Endometrium (tissue), 2 donors: ENCODE results near the gene ITGA3.

Experiments
- FAIRE-seq: peaks from 2 replicates; lab custom pipeline; 2012; peaks lifted over from hg19 to GRCh38; lab: Jason Lieb, UNC
- donor health status: control.
- donor health status: control.

ITGA3 gene

DNA sequence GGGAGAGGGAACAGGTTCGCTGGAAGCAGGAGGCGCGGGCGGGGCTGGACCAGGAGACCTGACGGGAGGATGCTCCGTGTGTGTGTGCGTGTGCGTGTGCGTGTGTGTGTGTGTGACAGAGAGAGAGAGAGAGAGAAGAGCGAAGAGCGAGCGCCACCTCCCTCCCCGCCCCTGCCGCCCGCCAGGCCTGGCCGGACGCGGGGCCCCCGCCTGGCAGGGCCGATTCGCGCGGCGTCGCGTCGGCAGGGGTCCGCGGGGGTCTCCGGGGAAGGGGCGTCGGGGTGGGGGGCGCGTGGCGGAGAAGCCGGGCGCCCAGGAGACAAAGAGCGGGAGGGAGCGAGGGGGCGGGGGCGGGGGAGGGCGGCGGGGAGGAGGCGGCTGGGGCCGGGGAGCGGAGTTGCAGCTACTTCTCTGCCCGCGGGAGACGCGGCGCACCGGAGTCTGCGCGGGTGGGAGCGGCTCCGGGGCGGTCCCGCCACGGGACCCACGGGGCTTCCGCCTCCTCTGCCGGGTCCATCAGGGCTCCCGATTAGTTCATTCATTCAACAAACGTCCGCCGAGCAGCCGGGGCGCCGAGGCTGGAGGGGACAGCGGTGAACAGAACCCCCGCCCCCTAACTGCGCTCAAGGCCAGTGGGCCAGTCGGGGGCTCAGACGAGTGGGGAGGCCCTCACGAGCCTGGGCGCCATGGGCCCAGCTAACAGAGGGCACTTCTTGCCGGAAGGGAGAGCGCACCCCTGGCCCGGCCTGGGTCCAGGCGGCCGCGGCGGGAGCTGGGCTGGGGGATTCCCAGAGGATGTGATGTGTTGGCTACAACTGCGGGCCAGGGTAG is 74.0 kb downstream of the ITGA3 start, which contains the start of gene SAMD14:
Gene SAMD14, minus strand, starts transcription at position 433 of the 831 bp plus-strand sequence. CDS start 5,201 bp downstream, outside the sequence.
- no peak for FAIRE-seq

DNA sequence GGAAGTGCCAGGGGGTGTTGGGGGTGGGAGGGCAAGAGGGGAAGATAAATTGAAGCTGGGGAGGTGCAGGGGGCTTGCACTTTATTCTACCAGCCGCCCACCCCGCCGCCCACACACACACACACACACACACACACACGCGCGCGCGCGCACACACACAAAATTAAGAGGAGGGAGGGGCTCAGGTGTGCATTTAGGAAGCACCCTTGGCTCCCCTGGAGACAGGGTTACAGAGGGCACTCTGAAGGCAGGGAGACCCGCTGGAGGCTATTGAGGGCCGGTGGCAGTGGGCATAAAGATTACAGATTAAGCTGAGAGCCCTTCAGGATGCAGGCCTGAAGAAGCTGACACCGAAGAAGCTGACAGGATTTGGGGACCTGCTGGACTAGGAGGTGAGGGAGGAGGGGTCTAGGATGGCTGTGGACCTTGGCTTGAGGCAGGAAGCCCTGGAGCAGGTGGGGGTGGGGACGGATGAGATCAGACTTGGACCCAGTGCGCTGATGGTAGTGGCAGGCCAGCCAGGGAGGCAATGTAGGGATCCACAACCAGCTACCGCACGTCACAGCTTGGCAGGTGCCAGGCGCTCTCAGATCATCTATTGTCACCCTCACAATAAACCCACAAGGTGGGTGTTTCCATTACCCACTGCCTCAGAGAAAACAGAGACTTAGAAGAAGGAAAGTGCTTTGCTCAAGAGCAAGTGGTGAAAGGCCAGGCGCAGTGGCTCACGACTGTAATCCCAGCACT is 74.8 kb downstream of the ITGA3 start:
- no peak for FAIRE-seq

DNA sequence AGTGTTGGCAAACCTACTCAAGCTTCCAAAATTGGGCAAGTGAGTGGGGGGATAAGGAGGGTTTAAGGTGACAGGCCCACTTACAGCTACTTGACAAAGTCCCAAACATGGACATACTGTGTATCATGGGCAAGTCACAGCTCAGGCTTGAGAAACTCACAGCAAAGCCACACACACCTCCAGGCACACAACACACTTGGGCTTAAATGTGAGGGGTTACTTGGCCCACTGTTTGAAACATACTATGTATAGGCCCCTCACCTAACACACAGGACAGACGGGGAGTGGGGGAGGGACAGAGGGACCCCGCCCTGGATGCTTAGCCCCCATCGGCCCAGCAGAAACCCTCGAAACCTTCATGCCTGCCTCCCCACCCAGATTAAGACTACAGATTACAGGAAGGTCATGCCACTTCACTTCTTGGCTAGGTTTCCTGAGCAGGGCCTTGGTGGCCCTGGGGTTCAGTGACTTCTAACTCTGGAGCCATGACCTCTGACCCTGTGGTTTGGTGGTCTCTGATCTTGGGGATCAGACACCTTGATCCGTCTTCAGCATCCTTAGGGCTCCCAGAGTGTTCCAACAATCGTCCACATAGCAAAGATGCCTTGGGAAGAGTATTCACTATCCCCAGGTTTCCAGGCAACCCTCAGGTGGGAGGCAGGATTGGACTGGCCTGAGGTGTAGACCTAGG is 76.3 kb downstream of the ITGA3 start:
- FAIRE-seq = no peak

DNA sequence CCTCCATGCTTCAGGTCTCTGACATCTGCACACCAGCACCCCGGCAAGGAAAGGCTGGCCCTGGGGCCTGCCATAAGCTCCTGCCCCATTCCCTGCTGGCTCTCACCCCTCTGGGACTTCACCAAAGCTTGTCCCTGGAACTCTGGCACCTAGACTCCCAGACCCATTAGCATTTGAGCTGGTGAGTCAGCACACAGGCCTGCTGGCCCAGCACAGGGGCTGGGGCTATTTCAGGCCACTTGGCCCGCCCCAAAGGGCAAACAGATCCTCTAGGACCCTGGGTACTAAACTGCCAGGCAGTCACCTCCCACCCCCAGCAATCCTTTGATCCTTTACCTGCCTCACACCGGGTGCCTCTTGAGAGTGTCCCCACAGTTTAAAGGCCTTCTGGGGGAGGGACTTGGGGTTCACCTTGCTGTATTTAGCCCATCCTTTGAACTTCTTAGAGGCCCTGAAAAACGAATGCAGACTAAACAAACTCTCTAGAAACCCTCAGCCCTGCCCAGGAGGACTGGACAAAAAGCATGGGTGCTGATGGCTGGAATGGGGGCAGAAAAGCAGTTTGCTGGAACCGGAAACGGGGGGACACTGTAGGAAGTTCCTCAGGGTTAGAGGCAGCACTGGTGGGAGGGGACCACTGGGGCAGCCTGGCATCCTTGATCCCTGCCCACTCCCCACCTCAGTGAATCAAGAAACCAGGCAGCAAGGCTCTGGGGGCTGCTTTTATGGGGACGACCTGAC is 77.3 kb downstream of the ITGA3 start:
- no peak for FAIRE-seq

DNA sequence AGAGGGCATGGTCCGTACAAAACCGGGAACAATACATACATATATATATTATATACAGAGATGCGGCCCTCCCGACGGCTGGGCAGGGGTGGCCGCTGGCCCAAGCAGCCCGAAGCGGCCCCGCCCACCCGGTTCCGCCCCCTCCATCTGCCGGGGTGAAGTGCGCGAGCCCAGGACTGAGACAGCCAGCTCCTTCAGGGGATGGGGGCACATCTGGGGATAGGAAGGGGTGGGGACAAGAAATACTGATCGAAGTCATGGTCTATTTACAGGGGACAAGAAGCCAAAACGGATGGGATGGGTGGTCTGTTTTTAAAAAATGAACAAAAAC is 77.8 kb downstream of the ITGA3 start:
- no peak for FAIRE-seq

DNA sequence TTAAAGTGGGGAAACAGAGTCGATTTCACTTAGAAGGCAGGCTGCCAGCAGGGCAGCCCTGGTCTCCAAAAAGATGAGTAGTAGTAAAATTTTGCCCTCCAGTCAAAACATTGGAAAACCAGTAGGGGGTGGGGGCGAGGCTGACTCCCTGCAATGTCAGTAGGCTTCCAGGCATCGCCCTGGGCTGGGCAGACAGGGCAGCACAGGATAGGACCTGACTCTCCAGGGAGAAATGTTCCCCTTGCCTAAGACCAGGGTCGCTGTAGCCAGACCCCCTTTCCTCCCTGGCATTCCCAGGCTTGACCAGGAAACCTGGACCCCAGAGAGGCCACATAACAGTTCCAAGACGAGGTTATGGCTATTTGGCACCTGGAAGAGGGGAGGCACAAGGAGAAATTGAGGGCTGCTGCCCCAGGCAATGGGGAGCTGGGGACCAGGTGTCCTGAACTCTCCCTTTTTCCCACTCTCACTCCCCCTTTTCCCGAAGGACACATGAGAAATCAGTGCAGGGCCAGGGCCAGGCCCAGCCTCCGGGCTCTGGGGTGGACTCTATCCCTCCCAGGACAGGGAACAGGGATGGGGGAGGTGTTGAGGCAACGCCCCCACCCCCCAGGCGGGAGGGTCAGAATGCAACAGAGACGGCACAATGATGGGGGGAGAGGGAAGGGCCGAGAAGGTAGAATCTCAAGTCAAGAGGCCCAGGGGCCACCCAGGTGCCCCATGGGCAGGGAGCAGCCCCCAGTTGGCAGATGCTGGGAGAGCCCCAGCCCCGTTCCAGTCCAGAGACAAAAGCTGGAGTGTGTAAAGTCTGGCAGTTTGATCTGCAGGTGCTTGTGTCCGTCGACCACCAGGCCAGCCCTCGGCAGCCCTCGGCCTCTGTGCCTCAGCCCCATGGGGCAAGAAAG is 78.5 kb downstream of the ITGA3 start:
- no peak for FAIRE-seq

DNA sequence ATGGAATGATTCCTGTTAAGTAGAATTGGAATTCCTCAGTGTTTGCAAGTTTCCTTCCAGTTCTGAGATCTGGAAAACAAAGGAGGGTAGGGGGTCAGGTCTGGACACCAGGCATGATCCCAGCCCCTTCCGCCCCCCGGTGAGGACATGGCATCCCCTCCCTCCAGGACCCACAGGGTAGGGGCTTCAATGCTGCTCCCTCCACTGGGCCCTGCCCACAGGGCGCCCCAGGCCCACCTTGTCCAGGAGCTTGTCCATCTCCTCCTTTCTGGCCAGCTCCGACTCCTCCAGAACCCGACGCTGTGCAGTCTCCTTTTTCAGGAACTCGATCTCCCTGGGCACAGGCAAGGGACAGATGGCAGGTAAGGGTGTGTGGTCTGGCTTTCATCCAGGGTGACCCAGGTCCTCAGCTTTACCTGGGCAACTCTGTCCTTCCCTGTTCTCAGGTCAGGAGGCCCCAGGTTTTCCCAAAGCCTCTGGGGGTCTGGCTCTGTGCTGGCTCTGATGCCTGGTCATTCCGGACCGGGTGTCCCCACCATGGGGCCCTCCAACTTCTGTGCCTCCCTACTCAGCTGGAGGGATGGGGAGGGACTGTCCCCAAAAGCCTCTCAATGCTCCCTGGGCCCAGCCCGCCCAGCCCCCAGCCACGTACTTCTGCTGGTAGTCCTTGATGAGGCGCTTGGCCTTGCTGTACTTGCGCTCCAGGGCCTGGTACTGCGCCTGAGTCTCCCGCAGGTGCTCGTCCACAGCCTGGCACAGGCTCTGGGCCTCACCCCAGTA is 79.6 kb downstream of the ITGA3 start:
- FAIRE-seq = no peak

DNA sequence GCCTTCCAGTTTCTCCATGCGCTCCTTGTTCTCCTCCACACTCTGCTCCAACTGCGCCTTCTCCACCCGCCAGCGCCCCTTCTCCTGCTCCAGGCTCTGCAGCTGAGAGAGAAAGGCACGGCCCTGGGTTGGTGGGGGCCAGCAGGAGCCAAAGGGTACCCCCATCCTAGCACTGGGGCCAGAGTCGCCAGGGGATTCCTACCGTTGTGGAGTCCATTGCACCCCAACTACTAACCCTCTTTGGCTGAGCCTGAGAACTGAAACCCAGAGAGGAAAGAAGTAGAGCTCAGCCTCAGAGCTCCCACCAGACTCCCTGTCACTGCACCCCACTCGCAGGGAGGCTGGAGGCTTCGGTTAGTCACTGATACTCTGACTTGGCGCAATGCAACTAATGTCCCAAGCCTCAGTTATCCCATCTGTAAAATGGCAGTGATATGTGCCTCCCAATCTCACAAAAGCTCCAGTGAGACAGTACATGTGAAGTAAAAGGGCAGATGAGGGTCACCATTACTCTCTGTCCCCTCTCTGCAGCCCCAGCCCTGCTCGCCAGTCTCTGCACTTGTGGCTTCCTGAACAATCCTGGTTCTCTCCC is 80.3 kb downstream of the ITGA3 start:
- no peak for FAIRE-seq

DNA sequence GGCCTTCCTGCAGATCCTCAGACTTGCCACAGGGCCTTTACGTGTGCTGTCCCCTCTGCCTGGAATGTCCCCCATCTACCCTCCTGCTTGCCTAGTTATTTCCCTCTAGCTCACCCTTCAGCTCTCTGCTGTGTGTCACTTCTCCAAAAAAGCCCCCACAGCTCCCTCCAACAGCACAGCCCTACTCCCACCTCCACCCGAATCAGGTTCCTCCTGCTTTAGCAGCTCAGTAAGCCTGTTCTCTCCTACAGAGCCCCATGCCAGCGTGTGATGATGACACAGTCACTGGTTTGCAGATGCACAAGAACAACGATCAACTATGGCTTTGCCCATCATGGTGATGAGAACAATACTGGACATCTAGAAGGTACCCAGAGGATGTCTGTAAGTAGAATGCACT is 81.1 kb downstream of the ITGA3 start:
- no peak for FAIRE-seq

DNA sequence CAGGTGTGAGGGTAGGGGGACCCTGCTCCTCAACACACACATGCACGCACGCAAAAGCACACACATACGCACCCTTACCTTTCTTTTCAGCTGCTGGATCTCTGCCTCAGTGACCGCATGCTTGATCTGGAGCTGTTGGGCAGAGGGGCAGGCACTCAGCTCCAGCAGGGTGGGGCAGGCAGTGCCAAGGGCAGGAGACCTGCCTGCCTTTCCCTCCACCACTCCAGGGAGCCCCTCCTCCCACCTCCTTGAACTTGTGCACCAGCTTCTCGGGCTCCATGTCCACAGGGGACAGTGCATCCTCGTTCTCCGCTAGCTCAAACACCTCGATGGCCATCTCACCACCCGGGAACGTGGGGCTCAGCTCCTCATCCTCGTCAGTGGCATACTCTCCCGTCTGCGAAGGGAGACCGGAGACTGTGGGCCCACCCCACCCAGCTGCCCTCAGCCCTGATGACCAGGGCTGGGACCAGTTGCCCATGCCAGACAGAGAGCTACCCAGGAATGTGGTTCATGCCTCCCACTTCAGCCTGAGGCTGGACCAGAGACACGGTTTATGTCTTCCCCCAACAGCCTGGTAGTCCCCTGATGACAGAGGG is 83.4 kb downstream of the ITGA3 start:
- no peak for FAIRE-seq
